Measurements from ENCODE around the gene AQP6. TPM values are rescaled to one million over a fixed set of nuclear protein-coding genes. Genes with fewer than 3 reads are reported as not detected.

The AQP6 gene
- polyA plus RNA-seq, 10 donors: 0.08 to 0.24 (median 0.16) TPM; not detected in 1

Other genes with a start within 250 kb of the AQP6 start
- gene TMBIM6, start 231.4 kb upstream of the AQP6 start, polyA plus RNA-seq (ENCODE audit: insufficient read length in 10 of 10): 100 to 1,000 TPM; 238 to 318 (median 275) TPM
- 10 to 100 TPM; 28.5 to 38.6 (median 32.4) TPM for gene NCKAP5L, start 144.5 kb upstream of the AQP6 start, polyA plus RNA-seq (ENCODE audit: insufficient read length in 10 of 10)
- gene BCDIN3D, start 129.8 kb upstream of the AQP6 start, polyA plus RNA-seq (ENCODE audit: insufficient read length in 10 of 10): 1 to 10 TPM; 4.2 to 6.2 (median 4.9) TPM
- 10 to 100 TPM in 2 of 10 donors, 1 to 10 TPM in 8; 5.3 to 14.0 (median 7.7) TPM for gene FAIM2, start 69.0 kb upstream of the AQP6 start, polyA plus RNA-seq (ENCODE audit: insufficient read length in 10 of 10)
- gene AQP2, start 22.2 kb upstream of the AQP6 start, polyA plus RNA-seq (ENCODE audit: insufficient read length in 10 of 10): under 1 TPM in 2 of 10 donors, not detected in 8; 0.05 to 0.11 TPM
- under 1 TPM; 0.22 to 0.67 (median 0.54) TPM for gene AQP5, start 11.1 kb upstream of the AQP6 start, polyA plus RNA-seq (ENCODE audit: insufficient read length in 10 of 10)
- 10 to 100 TPM; 19.3 to 41.4 (median 28.6) TPM for gene RACGAP1, start 52.5 kb downstream of the AQP6 start, polyA plus RNA-seq (ENCODE audit: insufficient read length in 10 of 10)
- 10 to 100 TPM in 5 of 10 donors, 1 to 10 TPM in 5; 7.7 to 15.1 (median 10.0) TPM for gene ASIC1, start 84.6 kb downstream of the AQP6 start, polyA plus RNA-seq (ENCODE audit: insufficient read length in 10 of 10)
- gene SMARCD1, start 112.4 kb downstream of the AQP6 start, polyA plus RNA-seq (ENCODE audit: insufficient read length in 10 of 10): 10 to 100 TPM; 39.8 to 72.4 (median 55.1) TPM
- gene GPD1, start 131.1 kb downstream of the AQP6 start, polyA plus RNA-seq (ENCODE audit: insufficient read length in 10 of 10): 10 to 100 TPM; 17.8 to 66.4 (median 51.3) TPM
- gene COX14, start 139.3 kb downstream of the AQP6 start, polyA plus RNA-seq (ENCODE audit: insufficient read length in 10 of 10): 10 to 100 TPM; 32.3 to 45.6 (median 40.0) TPM
- 10 to 100 TPM; 31.7 to 62.3 (median 43.8) TPM for gene CERS5, start 194.4 kb downstream of the AQP6 start, polyA plus RNA-seq (ENCODE audit: insufficient read length in 10 of 10)